ENCODE data around the gene PRPF40B.

GRCh38 chr12:49609059-49609874 is 14.1 kb upstream of the PRPF40B start:
- TF ChIP-seq POLR2A (IDR thresholded peaks at IDR 0.05; ENCODE audit: low read length): no peak
- no peak for TF ChIP-seq GATA1 (IDR thresholded peaks at IDR 0.05; ENCODE audit: low read depth, low read length)
